HEK293T (cell line): ENCODE data around the gene FAM210B.

ENCODE experiments used
- ARNT ChIP-seq: fragments of 450-650 bp; IDR thresholded peaks from 2 replicates; pipeline ENCODE4 v1.6.1; 2017; ENCODE audit warnings: mild to moderate bottlenecking
- BHLHE40 ChIP-seq: fragments of 450-650 bp; IDR thresholded peaks from 2 replicates; pipeline ENCODE4 v1.6.1; 2016; ENCODE audit warnings: mild to moderate bottlenecking, moderate library complexity, borderline replicate concordance
- CTBP1 ChIP-seq: fragments of 450-650 bp; IDR thresholded peaks from 2 replicates; pipeline ENCODE4 v1.6.1; 2016; ENCODE audit warnings: borderline replicate concordance
- ELF4 ChIP-seq: fragments of 450-650 bp; IDR thresholded peaks from 2 replicates; pipeline ENCODE4 v1.6.1; 2017; ENCODE audit warnings: antibody characterized with exemption
- FOXA1 ChIP-seq: fragments of 450-650 bp; IDR thresholded peaks from 2 replicates; pipeline ENCODE4 v1.6.1; 2016; ENCODE audit warnings: mild to moderate bottlenecking
- FOXK2 ChIP-seq: fragments of 450-650 bp; IDR thresholded peaks from 2 replicates; pipeline ENCODE4 v1.6.1; 2016; ENCODE audit warnings: mild to moderate bottlenecking
- FOXM1 ChIP-seq: fragments of 450-650 bp; IDR thresholded peaks from 2 replicates; pipeline ENCODE4 v1.6.1; 2017; ENCODE audit warnings: mild to moderate bottlenecking, borderline replicate concordance
- HDGF ChIP-seq: fragments of 450-650 bp; IDR thresholded peaks from 2 replicates; pipeline ENCODE4 v1.6.1; 2017; ENCODE audit warnings: antibody characterized with exemption, borderline replicate concordance
- NFRKB ChIP-seq: fragments of 450-650 bp; IDR thresholded peaks from 2 replicates; pipeline ENCODE4 v1.6.1; 2016; ENCODE audit warnings: mild to moderate bottlenecking, moderate library complexity
- SP1 ChIP-seq: fragments of 450-650 bp; IDR thresholded peaks from 2 replicates; pipeline ENCODE4 v1.6.1; 2017
- SUZ12 ChIP-seq: fragments of 450-650 bp; IDR thresholded peaks from 2 replicates; pipeline ENCODE4 v1.6.1; 2016; ENCODE audit warnings: mild to moderate bottlenecking
- TARDBP ChIP-seq: fragments of 450-650 bp; IDR thresholded peaks from 2 replicates; pipeline ENCODE4 v1.6.1; 2016
- ZNF384 ChIP-seq: fragments of 450-650 bp; IDR thresholded peaks from 2 replicates; pipeline ENCODE4 v1.6.1; 2016
- TF ChIP-seq, protein P1 (sequence below): fragments of 450-650 bp; IDR thresholded peaks from 2 replicates; pipeline ENCODE4 v1.6.1; 2016

DNA sequence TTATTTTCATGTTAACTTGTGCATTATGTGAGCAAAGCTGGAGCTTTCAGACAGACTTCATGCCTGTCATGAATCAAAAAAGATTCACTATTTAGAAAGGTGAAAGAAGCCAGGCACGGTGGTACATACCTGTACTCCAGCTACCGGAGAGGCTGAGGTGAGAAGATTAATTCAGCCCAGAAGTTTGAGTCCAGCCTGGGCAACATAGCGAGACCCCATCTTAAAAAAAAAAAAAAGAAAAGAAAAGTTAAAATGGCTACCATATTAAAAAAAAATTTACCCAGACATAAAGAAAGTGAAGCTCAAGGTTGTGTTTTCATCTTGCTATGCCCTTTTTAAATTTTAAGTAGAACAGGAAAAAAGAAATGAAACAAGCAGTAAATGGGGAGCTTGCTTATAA, 54.2 kb downstream of the FAM210B start:
- TF ChIP-seq FOXM1, result no peak
- TF ChIP-seq BHLHE40, result no peak
- TF ChIP-seq SP1, result no peak
- no peak for TF ChIP-seq FOXK2
- TF ChIP-seq ARNT, result no peak
- TF ChIP-seq HDGF, result no peak
- no peak for TF ChIP-seq ELF4
- TF ChIP-seq, protein P1, sequence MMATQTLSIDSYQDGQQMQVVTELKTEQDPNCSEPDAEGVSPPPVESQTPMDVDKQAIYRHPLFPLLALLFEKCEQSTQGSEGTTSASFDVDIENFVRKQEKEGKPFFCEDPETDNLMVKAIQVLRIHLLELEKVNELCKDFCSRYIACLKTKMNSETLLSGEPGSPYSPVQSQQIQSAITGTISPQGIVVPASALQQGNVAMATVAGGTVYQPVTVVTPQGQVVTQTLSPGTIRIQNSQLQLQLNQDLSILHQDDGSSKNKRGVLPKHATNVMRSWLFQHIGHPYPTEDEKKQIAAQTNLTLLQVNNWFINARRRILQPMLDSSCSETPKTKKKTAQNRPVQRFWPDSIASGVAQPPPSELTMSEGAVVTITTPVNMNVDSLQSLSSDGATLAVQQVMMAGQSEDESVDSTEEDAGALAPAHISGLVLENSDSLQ, result no peak
- TF ChIP-seq FOXA1, result no peak
- TF ChIP-seq TARDBP, result no peak
- TF ChIP-seq SUZ12, result no peak
- no peak for TF ChIP-seq NFRKB
- no peak for TF ChIP-seq CTBP1
- TF ChIP-seq ZNF384, result no peak
